ENCODE measurements around the gene RNF148. TPM values are rescaled to one million over a fixed set of nuclear protein-coding genes. Genes with fewer than 3 reads are reported as not detected.

Gene RNF148
- total and polyA plus RNA-seq, 4 donors, result 0.09 to 3.5 (median 0.09) TPM; not detected in 1

- H3K9ac ChIP-seq (ENCODE audit: low read depth in 1 of 2, low read length in 2 of 2), result no peak overlapping the region
- no peak overlapping the region for H3K4me3 ChIP-seq (ENCODE audit: low read depth in 1 of 3, low read length in 3 of 3)
- H3K4me1 ChIP-seq (ENCODE audit: control insufficient read depth in 4 of 4, insufficient read depth in 4 of 4, low read length in 3 of 4), result no peaks in the 10 kb centered on the region
- H3K27me3 ChIP-seq (ENCODE audit: control insufficient read depth in 4 of 4, insufficient read depth in 4 of 4, low read length in 3 of 4), result no peaks in the 10 kb centered on the region
- 85% methylated on average over 2 of the region's 2 CpGs for WGBS
- TF ChIP-seq MAX (IDR thresholded peaks at IDR 0.05), result no peak
- no peak for TF ChIP-seq FOXA2 (IDR thresholded peaks at IDR 0.05)
- no peak for TF ChIP-seq FOXA1 (IDR thresholded peaks at IDR 0.05)
- TF ChIP-seq JUND (IDR thresholded peaks at IDR 0.05), result no peak
- no peak for TF ChIP-seq ZBTB33 (IDR thresholded peaks at IDR 0.05)
- no peak for TF ChIP-seq RAD21 (IDR thresholded peaks at IDR 0.05)
- no peak for TF ChIP-seq RXRA (IDR thresholded peaks at IDR 0.05)
- no peak for TF ChIP-seq EGR1 (IDR thresholded peaks at IDR 0.05; ENCODE audit: low read depth in 2 of 2)
- TF ChIP-seq SP1 (IDR thresholded peaks at IDR 0.05), result no peak
- no peak for TF ChIP-seq GABPA (IDR thresholded peaks at IDR 0.05 in 1 of 2, conservative IDR thresholded peaks at IDR 0.05 in 1 of 2)
- no peaks in the 10 kb centered on the region for H3K9me3 ChIP-seq (ENCODE audit: control insufficient read depth in 4 of 4, low read length in 3 of 4)
- no peak for DNase-seq (ENCODE audit: low spot score)
- H3K27ac ChIP-seq (ENCODE audit: low read depth in 1 of 2, low read length in 2 of 2), result no peak overlapping the region
- H3K36me3 ChIP-seq (ENCODE audit: control insufficient read depth in 4 of 4, insufficient read depth in 3 of 4, low read depth in 1 of 4, low read length in 3 of 4), result no peaks in the 10 kb centered on the region
Observed at GRCh38 chr7:122706836-122707235, 4.1 kb upstream of the RNF148 start.

- H3K9ac ChIP-seq (ENCODE audit: low read depth in 1 of 2, low read length in 2 of 2), result no peak within 1 kb of the TSS
- no peak within 1 kb of the TSS for H3K27ac ChIP-seq (ENCODE audit: low read depth in 1 of 2, low read length in 2 of 2)
- no peak for DNase-seq (ENCODE audit: low spot score)
- no peaks in the 10 kb centered on the region for H3K4me1 ChIP-seq (ENCODE audit: control insufficient read depth in 4 of 4, insufficient read depth in 4 of 4, low read length in 3 of 4)
- H3K9me3 ChIP-seq (ENCODE audit: control insufficient read depth in 4 of 4, low read length in 3 of 4), result no peaks in the 10 kb centered on the region
- TF ChIP-seq NR2F2 (IDR thresholded peaks at IDR 0.05) (no peak), SP1 (IDR thresholded peaks at IDR 0.05) (no peak), YY1 (IDR thresholded peaks at IDR 0.05) (no peak), MAX (IDR thresholded peaks at IDR 0.05) (no peak), EGR1 (IDR thresholded peaks at IDR 0.05; ENCODE audit: low read depth in 2 of 2) (no peak), FOXA2 (IDR thresholded peaks at IDR 0.05) (no peak), FOXA1 (IDR thresholded peaks at IDR 0.05) (no peak), GABPA (IDR thresholded peaks at IDR 0.05 in 1 of 2, conservative IDR thresholded peaks at IDR 0.05 in 1 of 2) (no peak), RAD21 (IDR thresholded peaks at IDR 0.05) (no peak)
- H3K27me3 ChIP-seq (ENCODE audit: control insufficient read depth in 4 of 4, insufficient read depth in 4 of 4, low read length in 3 of 4), result no peaks in the 10 kb centered on the region
- H3K4me3 ChIP-seq (ENCODE audit: low read depth in 1 of 3, low read length in 3 of 3), result no peak within 1 kb of the TSS
- H3K36me3 ChIP-seq (ENCODE audit: control insufficient read depth in 4 of 4, insufficient read depth in 3 of 4, low read depth in 1 of 4, low read length in 3 of 4), result no peaks in the 10 kb centered on the region
Observed at GRCh38 chr7:122699017-122699416, 3.7 kb downstream of the RNF148 start, which contains the start of gene RNF133. RNF133 (minus strand) TSS chr7:122699117; CDS start chr7:122698918, 199 bp downstream.

GRCh38 chr7:122695816-122696215 is 6.9 kb downstream of the RNF148 start:
- Histone ChIP-seq H3K27me3 (ENCODE audit: control insufficient read depth in 4 of 4, insufficient read depth in 4 of 4, low read length in 3 of 4) (no peaks in the 10 kb centered on the region), H3K27ac (ENCODE audit: low read depth in 1 of 2, low read length in 2 of 2) (no peak overlapping the region), H3K9me3 (ENCODE audit: control insufficient read depth in 4 of 4, low read length in 3 of 4) (no peaks in the 10 kb centered on the region), H3K4me3 (ENCODE audit: low read depth in 1 of 3, low read length in 3 of 3) (no peak overlapping the region), H3K36me3 (ENCODE audit: control insufficient read depth in 4 of 4, insufficient read depth in 3 of 4, low read depth in 1 of 4, low read length in 3 of 4) (no peaks in the 10 kb centered on the region), H3K4me1 (ENCODE audit: control insufficient read depth in 4 of 4, insufficient read depth in 4 of 4, low read length in 3 of 4) (no peaks in the 10 kb centered on the region), H3K9ac (ENCODE audit: low read depth in 1 of 2, low read length in 2 of 2) (no peak overlapping the region)
- WGBS, result 94% methylated on average over 1 of the region's 1 CpG
- no peak for DNase-seq (ENCODE audit: low spot score)
- no peak for TF ChIP-seq CTCF (IDR thresholded peaks at IDR 0.05; ENCODE audit: low read depth, low read length, missing input control)
- no peak for TF ChIP-seq RAD21 (IDR thresholded peaks at IDR 0.05)
- no peak for TF ChIP-seq NR2F2 (IDR thresholded peaks at IDR 0.05)
- TF ChIP-seq ATF3 (IDR thresholded peaks at IDR 0.05), result no peak
- no peak for TF ChIP-seq ZBTB33 (IDR thresholded peaks at IDR 0.05)
- TF ChIP-seq YY1 (IDR thresholded peaks at IDR 0.05), result no peak
- TF ChIP-seq HNF4A (conservative IDR thresholded peaks at IDR 0.05), result no peak
- no peak for TF ChIP-seq RXRA (IDR thresholded peaks at IDR 0.05)
- TF ChIP-seq JUND (IDR thresholded peaks at IDR 0.05), result no peak
- no peak for TF ChIP-seq HNF4G (IDR thresholded peaks at IDR 0.05)
- TF ChIP-seq EGR1 (IDR thresholded peaks at IDR 0.05; ENCODE audit: low read depth in 2 of 2), result no peak
- TF ChIP-seq REST (IDR thresholded peaks at IDR 0.05), result no peak

Measured in liver (tissue), 9 donors.